HG03159 (cell line): ENCODE data around the gene CCR1.
A peak's percentile ranks its signal among the peaks of the same experiment; 100 is the strongest.
"Not testable (repeated sequence)": the region's sequence is repeated elsewhere in the genome, so short reads cannot be mapped to it uniquely, and the experiment has no call there.

Experiments used
- ATAC-seq: cut with Tn5 transposase; IDR thresholded peaks from one replicate; pipeline ENCODE4 v1.9.1; 2021; ENCODE audit warnings: mild to moderate bottlenecking, moderate library complexity; ENCODE audit not compliant: unreplicated experiment

The CCR1 gene

GRCh38 chr3:46213201-46213600, 5.1 kb upstream of the CCR1 start:
- no peak for ATAC-seq

- no peak for ATAC-seq
These were observed 4.0 kb upstream of the CCR1 start for GRCh38 chr3:46212101-46212500.

- no peak for ATAC-seq
These were observed 1.8 kb upstream of the CCR1 start for GRCh38 chr3:46209746-46210470.

GRCh38 chr3:46209053-46209452, 940 bp upstream of the CCR1 start:
- no peak for ATAC-seq

- ATAC-seq = not testable (repeated sequence)
These were observed 599 bp downstream of the CCR1 start for GRCh38 chr3:46207514-46207913.

GRCh38 chr3:46206282-46207015, 1.7 kb downstream of the CCR1 start:
- ATAC-seq = no peak

- ATAC-seq = no peak
These were observed 2.7 kb downstream of the CCR1 start for GRCh38 chr3:46205286-46205960.

- no peak for ATAC-seq
These were observed 4.4 kb downstream of the CCR1 start for GRCh38 chr3:46203681-46204080.

GRCh38 chr3:46202535-46202934, 5.6 kb downstream of the CCR1 start:
- ATAC-seq = no peak

- no peak for ATAC-seq
These were observed 7.3 kb downstream of the CCR1 start for GRCh38 chr3:46200790-46201189.

GRCh38 chr3:46200211-46200610, 7.9 kb downstream of the CCR1 start:
- ATAC-seq = no peak

GRCh38 chr3:46196261-46196957, 11.7 kb downstream of the CCR1 start:
- no peak for ATAC-seq

GRCh38 chr3:46194868-46195553, 13.1 kb downstream of the CCR1 start:
- ATAC-seq = no peak

- ATAC-seq = no peak
These were observed 14.7 kb downstream of the CCR1 start for GRCh38 chr3:46193436-46193835.

GRCh38 chr3:46192939-46193338, 15.2 kb downstream of the CCR1 start:
- no peak for ATAC-seq

GRCh38 chr3:46191730-46192129, 16.4 kb downstream of the CCR1 start:
- no peak for ATAC-seq

GRCh38 chr3:46188708-46189107, 19.4 kb downstream of the CCR1 start:
- no peak for ATAC-seq

- no peak for ATAC-seq
These were observed 20.2 kb downstream of the CCR1 start for GRCh38 chr3:46187876-46188275.

- peak; percentile 10 for ATAC-seq
These were observed 20.8 kb downstream of the CCR1 start for GRCh38 chr3:46187341-46187700.

- ATAC-seq = peak; percentile 84
These were observed 21.4 kb downstream of the CCR1 start for GRCh38 chr3:46186471-46187340.
